ENCODE data around the gene CHCHD3.

CHCHD3 gene

DNA sequence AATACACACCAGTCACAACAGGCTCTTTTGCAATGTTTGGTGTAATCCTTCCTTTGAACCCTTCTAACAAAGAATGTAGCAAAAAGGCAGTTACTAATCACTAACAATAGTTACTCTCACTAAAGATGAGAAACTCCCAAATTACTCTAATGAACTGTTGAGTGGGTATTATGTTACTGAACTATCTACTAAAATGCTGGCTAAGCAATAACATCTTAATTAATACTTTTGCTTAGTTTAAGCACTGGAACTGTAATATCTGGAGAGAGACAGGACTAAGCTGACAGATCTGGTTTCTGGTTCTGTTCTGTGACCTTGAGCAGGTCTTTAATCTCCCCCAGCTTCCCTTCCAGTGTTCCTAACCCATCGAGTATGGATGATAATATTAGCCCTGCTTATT is 241.7 kb downstream of the CHCHD3 start:
- H3K4me3 ChIP-seq (ENCODE audit: low read depth, low read length) = no peak overlapping the region
- TF ChIP-seq, protein P1, sequence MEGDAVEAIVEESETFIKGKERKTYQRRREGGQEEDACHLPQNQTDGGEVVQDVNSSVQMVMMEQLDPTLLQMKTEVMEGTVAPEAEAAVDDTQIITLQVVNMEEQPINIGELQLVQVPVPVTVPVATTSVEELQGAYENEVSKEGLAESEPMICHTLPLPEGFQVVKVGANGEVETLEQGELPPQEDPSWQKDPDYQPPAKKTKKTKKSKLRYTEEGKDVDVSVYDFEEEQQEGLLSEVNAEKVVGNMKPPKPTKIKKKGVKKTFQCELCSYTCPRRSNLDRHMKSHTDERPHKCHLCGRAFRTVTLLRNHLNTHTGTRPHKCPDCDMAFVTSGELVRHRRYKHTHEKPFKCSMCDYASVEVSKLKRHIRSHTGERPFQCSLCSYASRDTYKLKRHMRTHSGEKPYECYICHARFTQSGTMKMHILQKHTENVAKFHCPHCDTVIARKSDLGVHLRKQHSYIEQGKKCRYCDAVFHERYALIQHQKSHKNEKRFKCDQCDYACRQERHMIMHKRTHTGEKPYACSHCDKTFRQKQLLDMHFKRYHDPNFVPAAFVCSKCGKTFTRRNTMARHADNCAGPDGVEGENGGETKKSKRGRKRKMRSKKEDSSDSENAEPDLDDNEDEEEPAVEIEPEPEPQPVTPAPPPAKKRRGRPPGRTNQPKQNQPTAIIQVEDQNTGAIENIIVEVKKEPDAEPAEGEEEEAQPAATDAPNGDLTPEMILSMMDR (IDR thresholded peaks at IDR 0.05; ENCODE audit: low read depth, low read length, missing control alignments) = no peak
- in situ Hi-C loops (cut with HindIII; ENCODE audit: low sequenced_read_pairs) = no loop called here
- no peak for DNase-seq (ENCODE audit: low read depth)

DNA sequence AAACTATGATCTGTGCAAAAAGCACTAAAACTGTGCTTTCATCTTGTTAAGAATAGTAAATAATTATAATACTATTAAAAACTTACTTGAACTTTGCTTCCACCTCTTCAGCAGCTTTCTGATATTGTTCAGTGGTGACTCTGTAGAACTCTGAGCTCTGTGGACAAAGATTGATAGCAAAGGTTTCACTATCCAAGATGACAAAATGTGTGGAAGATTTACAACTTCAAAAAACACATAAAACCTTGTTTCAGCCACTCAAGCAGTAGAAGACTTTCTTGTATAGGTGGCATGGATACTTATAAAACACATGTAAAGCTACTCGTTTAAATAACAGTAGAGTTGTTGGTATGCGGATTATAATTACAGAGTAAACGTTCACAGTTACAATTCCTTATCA is 243.6 kb downstream of the CHCHD3 start:
- in situ Hi-C loops (cut with HindIII; ENCODE audit: low sequenced_read_pairs) = no loop called here
- DNase-seq (ENCODE audit: low read depth) = no peak
- H3K4me3 ChIP-seq (ENCODE audit: low read depth, low read length) = no peak overlapping the region
- TF ChIP-seq, protein P1 (IDR thresholded peaks at IDR 0.05; ENCODE audit: low read depth, low read length, missing control alignments) = no peak

DNA sequence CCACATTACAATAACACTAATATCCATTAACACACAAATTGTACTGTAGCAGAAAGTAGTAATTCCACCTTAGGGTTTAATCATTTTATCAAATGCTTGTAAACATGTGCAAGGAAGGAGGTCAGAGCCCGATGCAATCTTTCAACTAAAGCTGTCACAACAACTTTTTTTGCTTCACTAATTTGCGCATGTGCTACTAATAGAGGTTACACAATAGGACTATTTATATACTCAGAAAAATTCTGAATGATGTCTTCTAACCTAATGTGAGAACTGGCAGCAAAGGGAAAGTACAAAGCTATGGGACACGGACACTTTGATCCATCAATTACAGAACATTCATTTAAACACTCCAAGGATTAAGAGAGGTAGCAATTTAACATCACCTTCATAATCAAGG is 244.4 kb downstream of the CHCHD3 start:
- TF ChIP-seq, protein P1 (IDR thresholded peaks at IDR 0.05; ENCODE audit: low read depth, low read length, missing control alignments) = no peak
- DNase-seq (ENCODE audit: low read depth) = no peak
- no peak overlapping the region for H3K4me3 ChIP-seq (ENCODE audit: low read depth, low read length)
- in situ Hi-C loops (cut with HindIII; ENCODE audit: low sequenced_read_pairs) = no loop called here

DNA sequence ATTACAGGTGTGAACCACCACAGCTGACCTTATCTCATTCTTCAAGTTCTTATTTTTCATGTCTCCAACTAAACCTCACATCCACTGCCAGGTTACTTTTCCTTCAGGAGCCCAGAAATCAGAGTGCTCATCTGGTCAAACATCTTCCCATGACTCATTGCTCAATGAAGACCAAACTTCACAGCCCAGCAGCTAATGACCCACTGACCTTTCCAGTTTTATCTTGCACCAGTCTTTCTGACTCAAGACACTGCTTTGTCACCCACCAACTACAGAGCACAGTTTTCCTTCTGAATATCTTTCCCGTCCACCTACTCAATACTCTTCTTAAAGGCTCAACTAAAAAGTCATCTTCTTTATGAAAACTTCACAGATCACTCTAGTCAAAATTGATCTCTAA is 245.1 kb downstream of the CHCHD3 start:
- no peak for DNase-seq (ENCODE audit: low read depth)

DNA sequence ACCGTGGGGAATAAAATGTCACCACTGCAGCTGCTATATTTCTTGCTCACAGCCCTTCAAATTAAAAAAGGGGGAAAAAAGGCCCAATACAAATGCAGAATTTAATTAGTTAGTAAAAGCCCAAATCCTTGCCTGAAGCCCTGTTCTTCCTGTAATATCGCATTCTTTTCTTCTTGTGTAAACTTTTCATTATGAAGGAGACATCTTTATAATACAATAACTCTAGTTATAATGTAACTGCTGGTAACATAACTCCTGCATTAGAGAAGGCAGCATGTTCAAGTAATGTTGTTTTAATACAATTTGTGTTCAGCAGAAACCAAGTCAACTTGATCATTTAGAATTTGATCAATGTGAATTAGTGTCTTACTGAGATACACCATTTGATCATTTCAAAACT is 250.9 kb downstream of the CHCHD3 start:
- TF ChIP-seq, protein P1 (IDR thresholded peaks at IDR 0.05; ENCODE audit: low read depth, low read length, missing control alignments) = no peak
- in situ Hi-C loops (cut with HindIII; ENCODE audit: low sequenced_read_pairs) = no loop called here
- H3K4me3 ChIP-seq (ENCODE audit: low read depth, low read length) = no peak overlapping the region
- no peak for DNase-seq (ENCODE audit: low read depth)

More for the DNA sequence above, 245.1 kb downstream of the CHCHD3 start:
- in situ Hi-C loops (cut with HindIII; ENCODE audit: low sequenced_read_pairs) = no loop called here
- TF ChIP-seq, protein P1 (IDR thresholded peaks at IDR 0.05; ENCODE audit: low read depth, low read length, missing control alignments) = no peak
- no peak overlapping the region for H3K4me3 ChIP-seq (ENCODE audit: low read depth, low read length)

DNA sequence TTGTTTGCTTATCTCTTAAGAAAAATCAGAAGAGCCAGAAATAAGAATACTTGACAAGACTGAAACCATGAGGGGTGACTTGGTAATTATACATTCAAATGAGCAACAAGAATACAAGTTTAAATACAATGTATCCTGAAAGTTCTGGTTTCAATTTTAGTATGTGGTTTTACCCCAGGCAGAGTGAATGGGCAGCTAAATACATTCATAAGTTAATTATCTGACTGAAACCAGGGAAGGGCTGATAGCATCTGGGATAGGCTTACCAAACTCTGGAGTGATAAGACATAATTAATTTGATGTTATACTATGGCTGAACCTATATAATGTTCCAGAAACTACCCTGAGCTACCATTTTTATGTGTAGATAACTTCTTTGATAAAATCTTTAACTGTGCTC is 253.4 kb downstream of the CHCHD3 start:
- TF ChIP-seq, protein P1 (IDR thresholded peaks at IDR 0.05; ENCODE audit: low read depth, low read length, missing control alignments) = no peak
- no peak for DNase-seq (ENCODE audit: low read depth)
- no peak overlapping the region for H3K4me3 ChIP-seq (ENCODE audit: low read depth, low read length)
- in situ Hi-C loops (cut with HindIII; ENCODE audit: low sequenced_read_pairs) = no loop called here

All from astrocyte of the cerebellum (primary cell).